Measurements from ENCODE around the gene CCBE1. TPM values are rescaled to one million over a fixed set of nuclear protein-coding genes. Genes with fewer than 3 reads are reported as not detected.
A peak's percentile ranks its signal among the peaks of the same experiment; 100 is the strongest.
"Not testable (repeated sequence)": the region's sequence is repeated elsewhere in the genome, so short reads cannot be mapped to it uniquely, and the experiment has no call there.

Gene CCBE1
- polyA plus RNA-seq (2013, experiment 1 of 2; ENCODE audit: insufficient read length), result 48.7 TPM
- polyA plus RNA-seq (2013, experiment 2 of 2; ENCODE audit: insufficient read length), result 48.3 TPM

DNA sequence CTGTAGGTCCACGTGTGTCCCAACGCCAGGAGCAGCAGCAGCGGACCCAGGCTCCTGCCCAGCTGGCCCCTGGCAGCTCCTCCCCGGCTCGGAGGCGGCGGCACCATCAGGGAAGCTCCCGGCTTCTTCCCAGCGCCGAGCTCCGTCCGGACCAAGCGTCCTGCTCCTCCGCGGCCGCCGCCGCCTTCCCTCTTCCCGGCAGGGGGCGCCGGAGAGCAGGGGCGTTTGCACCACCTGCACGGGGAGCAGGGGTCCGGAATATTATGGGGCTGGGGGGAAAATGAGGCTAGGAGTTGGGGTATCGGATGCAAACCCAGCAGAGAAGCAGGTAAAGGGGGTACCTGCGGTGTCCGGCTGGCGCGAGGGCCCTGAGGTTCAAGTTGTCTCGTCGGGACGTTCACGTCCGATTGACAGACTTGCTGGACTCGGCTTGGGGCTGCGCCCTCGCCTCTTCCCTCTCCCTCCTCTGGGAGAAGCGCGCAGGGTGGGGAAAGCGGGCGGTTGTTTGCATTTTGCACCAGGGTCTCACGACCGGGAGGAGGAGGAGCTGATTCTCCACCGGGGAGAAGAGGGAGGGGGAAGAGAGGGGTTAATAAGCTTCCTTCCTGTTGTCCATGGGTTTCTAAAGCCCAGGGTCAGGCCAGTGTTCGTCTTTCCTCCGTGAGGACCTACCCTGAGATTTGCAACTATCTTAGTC is at the start of gene CCBE1:
CCBE1 (minus strand) TSS at position 188 of the 697 bp plus-strand sequence.
- DNase-seq, result peak; percentile 72

GRCh38 chr18:59744271-59744721 is 47.1 kb upstream of the CCBE1 start:
- peak; percentile 99 for DNase-seq

- DNase-seq, result peak; percentile 80
These were observed 46.3 kb upstream of the CCBE1 start for GRCh38 chr18:59743566-59743965.

GRCh38 chr18:59742325-59743111 is 45.3 kb upstream of the CCBE1 start:
- DNase-seq, result peak; percentile 90

GRCh38 chr18:59740141-59740540 is 42.9 kb upstream of the CCBE1 start:
- DNase-seq, result peak; percentile 44

- peak; percentile 33 for DNase-seq
These were observed 40.6 kb upstream of the CCBE1 start for GRCh38 chr18:59737776-59738300.

DNA sequence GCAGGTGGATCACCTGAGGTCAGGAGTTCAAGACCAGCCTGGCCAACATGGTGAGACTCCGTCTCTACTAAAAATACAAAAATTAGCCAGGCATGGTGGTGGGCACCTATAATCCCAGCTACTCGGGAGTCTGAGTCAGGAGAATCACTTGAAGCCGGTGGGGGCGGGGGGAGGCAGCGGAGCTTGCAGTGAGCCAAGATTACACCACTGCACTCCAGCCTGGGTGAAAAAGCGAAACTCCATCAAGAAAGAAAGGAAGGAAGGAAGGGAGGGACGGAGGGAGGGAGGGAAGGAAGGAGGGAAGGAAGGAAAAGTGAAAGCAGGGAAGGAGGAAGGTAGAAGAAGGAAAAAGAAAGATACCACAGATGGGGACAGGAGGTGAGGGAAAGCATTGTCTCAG is 40.1 kb upstream of the CCBE1 start:
- DNase-seq, result not testable (repeated sequence)

- no peak for DNase-seq
These were observed 38.8 kb upstream of the CCBE1 start for GRCh38 chr18:59736061-59736460.

GRCh38 chr18:59735269-59735860 is 38.1 kb upstream of the CCBE1 start:
- DNase-seq, result no peak

DNA sequence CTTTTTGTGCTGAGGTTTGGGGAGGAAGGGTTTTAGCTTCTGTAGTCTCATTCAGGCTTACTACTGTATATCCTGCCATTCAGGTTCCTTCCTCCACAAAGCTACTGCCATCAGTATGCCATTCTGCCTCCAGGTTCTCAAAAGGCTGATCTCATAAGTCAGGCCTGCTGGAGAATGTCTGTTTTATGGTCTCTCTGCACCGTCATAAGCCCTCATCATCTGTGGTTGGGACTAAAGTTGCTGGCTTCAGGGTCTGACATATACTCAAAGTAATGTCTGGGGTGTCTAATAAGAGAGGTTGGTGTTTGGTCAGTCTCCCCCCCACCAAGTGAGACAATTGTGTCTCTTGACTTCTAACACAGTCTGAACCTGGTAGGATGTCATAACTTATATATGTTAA is 36.2 kb upstream of the CCBE1 start:
- DNase-seq, result peak; percentile 65

DNA sequence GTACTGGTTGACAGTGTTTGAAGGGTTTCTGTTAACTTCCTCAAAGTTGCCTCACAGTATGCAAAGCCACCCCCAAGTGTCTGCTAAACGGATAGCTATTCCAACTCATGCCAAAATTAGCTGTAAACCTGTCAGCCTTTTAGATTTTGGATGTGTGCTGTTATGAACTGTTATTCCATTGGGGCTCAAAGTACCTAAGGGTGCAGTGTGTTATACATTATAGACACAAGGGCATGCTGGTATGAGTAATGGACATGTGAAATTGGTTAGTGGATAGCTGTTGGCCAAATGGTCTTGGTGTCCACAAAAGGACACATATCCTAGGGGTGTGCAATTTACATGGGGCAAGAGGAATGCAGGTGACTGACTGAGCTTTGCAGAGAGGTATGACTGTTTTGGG is 33.7 kb upstream of the CCBE1 start:
- peak; percentile 26 for DNase-seq

- DNase-seq, result no peak
These were observed 32.6 kb upstream of the CCBE1 start for GRCh38 chr18:59729781-59730180.

DNA sequence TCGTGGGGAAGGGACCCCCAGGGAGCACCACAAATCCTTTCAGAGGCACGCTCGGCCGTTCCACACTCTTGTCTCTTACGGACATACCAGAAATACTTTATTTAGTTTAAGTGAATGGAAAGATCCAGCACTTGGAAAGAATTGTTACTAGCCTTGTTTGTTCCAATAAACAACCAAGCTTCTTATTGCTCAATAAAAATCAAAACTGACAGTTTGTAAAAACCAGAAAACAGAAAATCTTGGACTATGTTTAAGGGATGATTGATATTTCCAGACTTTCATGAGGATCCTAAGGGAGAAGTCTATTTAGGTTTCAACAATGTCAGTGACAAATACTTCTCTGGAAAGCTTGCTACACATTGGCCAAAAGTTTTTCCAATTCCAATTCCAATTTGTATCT is 31.6 kb upstream of the CCBE1 start:
- DNase-seq, result no peak

DNA sequence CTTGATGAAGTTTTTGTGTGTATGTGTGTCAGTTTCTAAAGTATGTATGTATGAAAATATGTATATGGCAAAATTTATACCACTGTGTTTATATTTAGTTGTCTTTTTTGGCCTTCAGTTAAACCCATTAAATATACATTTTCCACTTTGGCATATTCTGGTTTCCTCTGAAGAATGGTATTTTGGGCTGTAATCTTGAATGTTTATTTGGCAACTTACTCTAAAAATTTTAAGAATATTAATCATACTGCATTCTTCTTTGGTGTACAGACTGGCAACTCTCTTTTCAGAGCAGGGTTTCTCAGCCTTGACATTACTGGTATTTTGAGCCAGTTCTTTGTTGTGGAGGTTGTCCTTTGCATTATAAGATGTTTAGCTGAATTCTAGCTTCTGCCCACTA is 27.9 kb upstream of the CCBE1 start:
- peak; percentile 45 for DNase-seq

DNA sequence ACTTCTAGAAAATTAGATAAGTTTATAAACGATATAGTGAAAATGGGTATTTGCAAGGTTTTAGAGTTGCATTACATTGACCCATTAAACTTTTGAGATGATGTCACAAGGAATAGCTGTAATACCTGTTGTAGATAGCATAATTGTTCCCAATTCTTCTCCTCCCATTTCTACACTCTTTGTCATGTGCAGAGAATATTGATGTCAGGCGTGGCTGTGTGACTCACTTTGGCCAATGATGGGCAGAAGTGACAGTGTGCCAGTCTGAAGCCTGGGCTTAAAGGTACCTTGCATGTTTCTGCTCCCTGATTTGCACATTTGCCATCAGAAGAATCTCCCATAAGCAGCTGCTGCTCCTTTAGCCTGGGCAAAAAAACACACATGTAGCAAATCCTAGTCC is 26.9 kb upstream of the CCBE1 start:
- DNase-seq, result no peak

- DNase-seq, result peak; percentile 29
These were observed 24.7 kb upstream of the CCBE1 start for GRCh38 chr18:59721931-59722330.

DNA sequence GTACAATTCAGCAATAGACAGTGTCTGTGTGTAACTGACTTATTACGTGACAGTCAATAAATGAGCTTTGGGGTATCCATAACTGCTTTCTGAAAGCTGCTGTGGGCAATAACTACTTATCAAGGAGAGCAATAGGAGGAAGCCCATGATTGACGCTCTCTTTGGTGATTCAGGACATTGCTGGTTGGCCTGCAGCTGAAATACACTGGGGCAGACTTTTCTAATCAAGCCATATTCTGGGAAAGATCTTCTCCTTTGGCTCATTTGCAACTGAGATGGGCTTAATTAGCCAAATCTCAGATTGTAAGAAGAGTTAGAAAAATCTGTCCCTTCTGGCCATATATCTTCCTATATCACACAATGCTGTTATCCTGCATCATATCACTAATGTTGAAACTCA is 24.0 kb upstream of the CCBE1 start:
- peak; percentile 70 for DNase-seq

GRCh38 chr18:59719544-59720181 is 22.4 kb upstream of the CCBE1 start:
- peak; percentile 94 for DNase-seq

DNA sequence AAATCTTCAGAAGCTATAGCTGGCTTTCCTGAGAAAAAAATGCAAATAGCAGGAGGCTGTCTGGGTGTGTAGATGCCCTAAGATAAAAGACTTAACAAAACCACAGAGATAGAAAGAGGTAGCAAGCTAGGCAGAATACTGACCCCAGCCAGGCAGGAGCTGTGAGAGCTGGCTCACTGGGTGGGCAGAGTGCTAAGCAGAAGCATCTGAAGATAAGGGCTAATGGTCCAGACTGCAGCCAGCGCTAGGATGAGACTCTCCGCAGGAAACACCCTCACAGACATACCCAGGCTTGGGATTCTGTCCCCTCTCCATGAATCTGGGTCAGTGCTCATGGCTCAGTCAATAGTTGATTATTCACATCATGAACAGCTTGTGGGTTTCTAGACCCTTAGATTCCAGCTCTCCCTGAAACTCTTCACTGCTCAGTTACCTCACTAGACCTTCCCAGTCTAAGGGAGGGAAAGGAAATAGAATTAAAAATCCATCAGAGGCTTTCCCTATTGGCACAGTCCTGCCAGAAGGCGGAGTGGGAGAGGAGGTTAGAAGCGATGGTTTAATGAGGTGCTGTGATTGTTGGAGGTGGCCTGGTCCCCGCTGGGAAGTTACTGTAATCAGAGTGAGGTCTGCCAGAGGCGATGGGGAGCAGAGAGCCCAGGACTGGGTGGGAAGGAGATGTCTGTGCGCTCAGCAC is 21.4 kb upstream of the CCBE1 start:
- peak; percentile 40 for DNase-seq

DNA sequence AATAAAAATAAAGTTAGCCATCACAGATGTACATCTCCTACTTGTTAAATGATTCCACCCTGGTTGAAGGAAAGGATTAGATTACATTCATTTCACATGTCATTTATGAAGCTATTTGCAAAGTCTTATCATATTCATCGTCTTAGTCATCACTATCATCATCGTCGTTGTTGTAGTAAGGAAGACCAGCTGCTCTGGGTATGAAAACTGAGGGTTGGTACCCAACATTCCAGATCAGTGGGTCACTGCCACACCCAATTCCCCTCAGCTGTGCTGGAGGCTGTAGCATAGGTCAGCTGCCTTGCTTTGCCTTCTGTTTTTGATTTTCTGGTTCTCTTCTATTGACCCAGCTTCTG is 20.9 kb upstream of the CCBE1 start:
- DNase-seq, result peak; percentile 98

DNA sequence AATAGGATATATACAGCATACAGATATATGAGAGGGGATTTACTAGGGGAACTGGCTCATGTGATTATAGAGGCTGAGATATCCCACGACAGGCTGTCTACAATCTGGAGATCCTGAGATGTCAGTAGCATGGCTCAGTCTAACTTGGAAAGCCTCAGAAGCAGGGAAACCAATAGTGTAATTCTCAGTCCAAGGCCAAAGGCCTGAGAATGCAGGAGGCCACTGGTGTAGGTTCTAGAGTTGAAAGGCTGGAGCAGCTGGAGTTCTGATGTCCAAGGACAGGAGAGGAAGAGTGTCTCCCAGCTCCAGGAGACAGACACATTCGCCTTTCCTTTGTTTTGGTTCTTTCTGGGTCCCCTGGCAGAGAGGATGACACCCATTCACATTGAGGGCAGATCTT is 20.1 kb upstream of the CCBE1 start:
- DNase-seq, result no peak

DNA sequence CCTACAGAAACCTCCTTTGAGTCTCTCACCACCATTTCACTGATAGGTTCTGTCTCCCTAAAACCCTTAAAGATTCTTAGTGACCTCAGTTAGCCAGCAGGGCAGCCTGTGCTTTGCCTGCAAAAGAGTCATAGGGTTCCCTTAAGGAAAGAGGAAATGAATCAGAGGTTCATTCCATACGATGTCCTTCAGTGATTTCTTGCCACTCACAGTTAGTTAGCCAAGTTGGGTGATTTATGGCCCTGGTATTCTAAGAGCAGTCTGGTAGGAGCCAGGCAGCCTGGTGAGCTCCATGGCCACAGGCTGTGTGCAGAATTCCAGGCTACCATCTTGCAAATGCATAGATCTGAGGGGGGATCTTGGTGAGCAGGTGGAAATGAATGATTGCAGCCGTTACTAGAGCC is 18.7 kb upstream of the CCBE1 start:
- peak; percentile 96 for DNase-seq

All from fibroblast of skin of abdomen (primary cell).